Activated T-cell treated with anti-CD3 and anti-CD28 coated beads, Interleukin-2, amount 50 U/mL, for 48 hours (primary cell): Measurements from ENCODE around the gene HOXB7.

ENCODE experiments used
- DNase-seq, 2 experiments: peaks; one replicate each; pipeline ENCODE4 v3.0.0-alpha.2; 2020

The HOXB7 gene

GRCh38 chr17:48636177-48637018 is 25.6 kb upstream of the HOXB7 start:
- peak; percentile 92 to 93 for DNase-seq

- no peak for DNase-seq
Observed at GRCh38 chr17:48634493-48635208, 23.8 kb upstream of the HOXB7 start.

DNA sequence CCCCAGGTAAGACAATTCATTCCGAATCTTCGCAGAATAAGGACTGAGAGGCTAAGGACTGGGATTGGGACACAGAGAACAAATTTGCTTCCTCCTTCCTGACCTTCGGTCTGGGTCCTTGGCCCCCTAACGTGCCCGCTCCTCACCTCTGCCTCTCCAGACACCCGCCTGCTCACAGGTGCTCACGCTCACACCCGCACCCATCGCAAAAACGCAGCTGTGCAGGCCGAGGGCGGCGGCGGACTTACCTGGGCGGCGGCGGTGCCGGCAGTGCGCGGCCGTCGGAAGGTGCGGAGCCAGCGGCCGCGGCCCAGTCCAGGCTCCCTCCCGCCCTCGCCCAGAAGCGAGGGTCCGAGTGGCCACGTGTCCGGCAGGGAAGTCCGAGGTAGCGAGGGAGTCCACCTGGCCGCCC is 22.5 kb upstream of the HOXB7 start:
- peak in 1 of 2 experiments; percentile 22 for DNase-seq

DNA sequence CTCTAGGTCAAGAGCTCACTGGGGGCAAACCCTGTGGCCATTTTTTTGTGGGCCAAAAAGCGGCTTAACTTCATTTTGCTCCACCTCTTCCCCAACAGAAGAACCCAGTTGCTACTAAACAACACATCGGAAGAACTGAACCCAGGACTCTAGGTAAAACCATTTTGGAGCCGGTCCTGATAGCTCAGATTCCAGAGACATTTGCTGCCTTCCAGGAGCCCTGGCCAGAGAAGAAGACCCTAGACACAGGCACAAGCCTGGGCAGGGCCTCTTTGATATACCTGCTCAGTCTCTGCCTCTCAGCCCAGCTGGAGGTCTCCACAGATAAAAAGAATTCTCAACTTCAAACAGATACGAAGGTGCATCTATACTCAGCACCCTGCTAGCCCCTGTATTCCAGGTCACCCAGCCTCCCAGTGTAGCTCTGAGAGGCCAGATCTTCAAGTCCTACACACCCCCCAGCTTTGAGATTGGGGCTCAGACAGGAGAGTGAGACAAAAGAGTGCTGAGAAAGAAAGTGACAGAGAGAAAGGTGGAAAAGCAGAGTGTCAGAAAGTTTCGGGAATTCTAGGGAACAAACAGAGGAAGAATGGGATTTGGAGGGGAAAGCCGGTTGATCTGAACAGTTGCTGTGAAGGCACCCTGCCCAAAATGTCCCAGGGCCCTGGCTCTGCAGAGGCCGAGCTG is 21.9 kb upstream of the HOXB7 start:
- no peak for DNase-seq

DNA sequence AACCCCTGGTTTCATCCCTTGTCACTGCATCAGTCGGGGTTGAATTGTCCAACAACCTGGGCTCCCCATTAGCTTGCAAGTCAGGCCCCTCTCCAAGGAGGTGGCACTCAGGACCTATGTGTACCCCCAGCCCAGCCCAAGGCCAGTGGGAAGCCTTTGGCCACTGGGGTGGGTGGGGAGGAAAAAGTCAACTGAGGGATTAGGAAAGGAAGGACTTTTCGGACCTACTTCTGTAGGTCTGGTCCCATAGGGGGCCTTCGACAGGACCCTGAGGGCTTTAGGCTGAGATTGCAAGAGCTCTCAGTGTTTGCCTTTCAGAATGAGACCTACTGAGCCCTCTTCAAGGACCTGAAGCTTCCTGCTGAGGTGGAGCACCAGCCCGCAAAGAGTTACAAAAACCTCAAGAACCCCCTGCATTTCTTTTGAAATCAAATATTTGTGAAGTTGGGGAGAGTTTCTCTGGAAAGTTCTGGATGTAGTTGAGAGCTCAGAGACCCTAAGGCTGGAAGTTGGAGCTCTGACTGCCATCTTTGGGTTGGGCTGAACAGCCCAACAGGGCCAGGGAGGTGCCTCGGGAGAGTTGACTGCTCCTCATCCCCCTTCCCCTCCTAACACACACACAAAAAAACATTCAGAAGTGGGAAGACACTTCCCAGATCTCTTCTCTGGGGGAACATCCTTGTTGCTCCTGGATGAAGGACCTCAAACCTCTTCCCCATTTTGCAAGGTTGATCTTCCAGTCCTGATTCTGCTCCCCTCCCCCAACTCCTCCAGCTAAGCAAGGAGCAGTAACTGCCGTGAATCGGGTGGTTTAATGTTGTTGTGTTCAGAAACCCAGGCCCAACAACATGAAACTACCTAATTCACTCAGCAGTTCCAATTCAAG is 21.1 kb upstream of the HOXB7 start:
- DNase-seq, result peak in 1 of 2 experiments; percentile 14

DNA sequence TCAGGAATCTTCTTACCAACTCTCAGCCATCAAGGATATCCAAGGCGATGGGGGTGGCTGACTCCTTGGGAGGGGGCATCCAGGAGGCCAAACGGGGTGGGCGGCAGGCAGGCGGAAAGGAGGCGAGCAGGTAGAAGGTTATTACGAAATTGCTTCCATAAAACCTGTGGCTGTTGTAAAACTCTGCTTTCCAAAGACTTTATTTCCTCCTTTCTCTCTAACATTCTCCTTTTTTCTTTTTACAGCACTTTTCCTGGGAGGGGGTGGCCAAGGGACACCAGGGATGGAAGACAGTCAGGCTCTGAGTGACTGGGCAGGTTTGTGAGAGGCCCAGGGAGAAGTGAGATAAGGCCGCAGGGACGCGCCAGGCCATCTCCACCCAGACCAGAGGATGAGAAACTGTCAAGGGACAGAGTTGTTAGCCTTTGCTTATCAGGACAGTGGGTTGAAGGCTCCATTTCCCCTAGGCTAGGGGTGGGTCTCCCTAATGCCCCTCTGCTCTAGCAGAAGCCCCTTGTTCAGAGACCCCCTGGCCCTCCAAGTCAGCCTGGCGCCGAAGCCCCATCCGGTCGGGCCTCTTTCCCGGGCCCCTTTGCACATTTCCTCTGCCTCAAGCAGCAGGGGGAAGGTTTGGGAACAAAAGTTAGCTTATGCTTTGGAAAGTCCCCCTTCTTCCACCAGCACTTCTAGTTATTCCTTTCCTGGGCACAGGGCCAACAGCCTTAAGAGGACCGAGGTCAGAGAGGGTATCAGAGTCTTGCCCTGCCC is 20.3 kb upstream of the HOXB7 start:
- DNase-seq, result peak in 1 of 2 experiments; percentile 16

- no peak for DNase-seq
Observed at GRCh38 chr17:48630009-48630924, 19.4 kb upstream of the HOXB7 start.

DNA sequence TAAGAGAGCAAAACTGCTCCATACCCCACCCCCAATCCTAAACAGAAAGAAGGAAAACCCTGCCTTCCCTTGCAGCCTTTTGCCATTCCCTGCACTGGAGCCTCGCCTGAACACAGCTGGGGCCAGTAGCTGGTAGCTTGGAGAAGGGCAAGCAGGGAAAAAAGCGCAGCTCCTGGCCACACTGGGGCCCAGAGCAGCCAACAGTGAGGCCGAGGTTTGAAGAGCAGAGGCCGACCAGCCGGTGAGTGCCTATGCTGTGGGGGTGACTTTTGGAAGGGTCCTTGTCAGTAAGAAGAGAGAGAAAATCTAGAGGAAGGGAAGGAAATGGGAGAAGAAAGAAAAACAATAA is 18.6 kb upstream of the HOXB7 start:
- DNase-seq, result no peak

- no peak for DNase-seq
Observed at GRCh38 chr17:48628649-48629410, 18.0 kb upstream of the HOXB7 start.

DNA sequence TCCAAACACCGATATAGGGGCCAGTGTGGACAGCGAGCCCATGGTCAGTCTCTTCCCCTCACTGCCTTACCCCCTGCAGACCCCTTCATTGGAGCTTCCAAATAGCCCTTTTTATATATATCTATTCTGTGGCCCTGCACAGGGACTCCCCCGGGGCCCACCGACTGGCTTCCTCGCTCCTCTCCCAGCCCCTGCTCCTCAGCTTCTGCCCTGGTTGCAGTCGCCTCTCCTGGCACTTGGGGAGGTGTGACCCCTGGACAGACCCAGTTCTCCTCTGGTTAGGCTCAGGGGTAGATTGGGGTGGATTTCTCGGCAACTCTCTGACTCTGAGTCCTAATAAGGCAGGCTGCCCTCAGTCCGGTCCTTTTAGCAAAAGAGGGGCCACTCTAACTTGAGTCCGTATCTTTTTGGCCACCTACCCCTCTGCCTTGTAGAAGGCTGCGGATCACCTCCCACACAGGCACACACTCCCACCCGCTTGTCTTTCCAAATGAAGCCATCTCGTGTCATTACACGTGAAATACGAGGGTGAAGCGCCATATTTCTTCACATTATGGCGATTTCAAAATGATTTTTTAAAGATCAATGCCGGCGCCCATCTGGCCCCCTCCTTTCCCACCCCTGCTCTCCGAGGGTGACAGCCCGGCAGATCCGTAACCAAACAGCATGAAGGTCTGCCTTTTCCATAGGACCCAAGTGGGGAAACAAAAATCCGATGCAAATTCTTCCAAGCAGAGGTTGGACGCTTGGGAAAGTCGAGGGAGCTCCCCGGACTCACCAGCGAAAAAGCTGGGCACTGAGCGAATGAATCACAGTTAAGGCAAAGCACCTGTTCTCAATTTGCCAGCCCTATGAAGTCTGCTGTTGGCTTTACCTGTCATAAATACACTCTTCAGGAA is 17.1 kb upstream of the HOXB7 start:
- DNase-seq, result no peak

DNA sequence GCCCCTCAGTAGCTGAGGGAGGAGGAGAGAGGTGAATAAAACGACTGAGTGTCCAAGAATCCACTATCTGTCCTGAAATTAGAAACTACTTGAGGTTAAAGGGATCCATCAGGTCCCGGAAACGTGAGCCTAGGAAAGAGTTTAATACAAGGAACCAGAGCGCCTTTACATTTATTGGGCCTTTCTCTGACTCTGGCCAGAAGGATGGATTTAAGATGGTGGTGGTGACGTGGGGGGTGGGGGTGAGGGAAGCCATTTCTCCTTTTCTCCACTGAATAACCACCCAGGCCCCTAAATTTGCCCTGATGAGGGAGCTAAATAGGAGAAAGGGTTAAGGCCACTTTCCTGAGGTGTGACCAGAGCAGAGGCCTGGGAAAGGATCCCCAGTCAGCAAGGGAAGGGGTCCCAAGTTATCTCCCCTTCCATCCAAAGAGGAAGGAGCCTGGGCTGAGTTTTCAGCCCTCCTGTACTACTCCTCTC is 16.3 kb upstream of the HOXB7 start:
- DNase-seq, result no peak

DNA sequence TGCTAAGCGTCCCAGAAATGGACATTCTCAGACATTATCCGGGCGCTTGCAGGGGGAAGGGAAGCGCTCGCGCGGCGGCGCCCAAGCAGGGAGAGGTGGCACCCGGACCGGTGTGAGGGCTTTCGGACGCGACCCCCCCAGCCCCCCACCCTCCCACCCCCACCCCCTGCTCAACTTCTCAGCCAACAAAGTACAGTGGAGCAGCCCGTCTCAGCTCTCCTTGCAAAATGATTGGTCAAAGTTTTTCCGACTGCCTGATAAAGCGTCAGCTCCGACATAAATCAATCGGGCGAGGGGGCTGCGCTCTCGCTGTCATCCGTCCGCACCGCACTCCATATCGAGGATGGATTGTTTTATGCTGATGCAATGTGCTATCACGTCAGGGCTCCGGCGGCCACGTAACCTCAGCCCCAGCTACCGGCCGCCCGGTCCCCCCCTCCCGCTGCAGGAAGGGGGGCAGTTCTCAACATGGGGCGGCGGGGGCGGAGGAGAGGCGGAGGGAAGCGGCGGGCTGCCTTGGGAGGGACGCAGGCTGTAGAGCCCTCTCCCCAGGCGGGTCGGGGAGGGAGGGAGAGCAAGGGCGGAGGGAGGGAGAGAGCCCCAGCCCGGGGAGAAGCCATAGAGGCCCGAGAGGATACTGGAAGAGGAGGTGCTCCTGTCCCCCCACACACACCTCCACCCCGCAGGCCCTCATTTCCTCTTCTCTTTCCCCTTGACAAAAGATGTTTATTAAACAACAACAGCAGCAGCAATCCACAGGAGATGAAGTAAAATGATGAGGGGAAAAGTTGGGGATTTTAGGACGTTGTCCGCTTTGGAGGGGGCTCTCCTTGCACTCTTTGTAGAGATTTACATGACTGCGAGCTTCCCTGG is 15.7 kb upstream of the HOXB7 start, which contains the start of gene HOXB9:
HOXB9 (minus strand) TSS at position 114 of the 873 bp plus-strand sequence; CDS start at position 25, 89 bp downstream.
- peak in 1 of 2 experiments; percentile 64 for DNase-seq

DNA sequence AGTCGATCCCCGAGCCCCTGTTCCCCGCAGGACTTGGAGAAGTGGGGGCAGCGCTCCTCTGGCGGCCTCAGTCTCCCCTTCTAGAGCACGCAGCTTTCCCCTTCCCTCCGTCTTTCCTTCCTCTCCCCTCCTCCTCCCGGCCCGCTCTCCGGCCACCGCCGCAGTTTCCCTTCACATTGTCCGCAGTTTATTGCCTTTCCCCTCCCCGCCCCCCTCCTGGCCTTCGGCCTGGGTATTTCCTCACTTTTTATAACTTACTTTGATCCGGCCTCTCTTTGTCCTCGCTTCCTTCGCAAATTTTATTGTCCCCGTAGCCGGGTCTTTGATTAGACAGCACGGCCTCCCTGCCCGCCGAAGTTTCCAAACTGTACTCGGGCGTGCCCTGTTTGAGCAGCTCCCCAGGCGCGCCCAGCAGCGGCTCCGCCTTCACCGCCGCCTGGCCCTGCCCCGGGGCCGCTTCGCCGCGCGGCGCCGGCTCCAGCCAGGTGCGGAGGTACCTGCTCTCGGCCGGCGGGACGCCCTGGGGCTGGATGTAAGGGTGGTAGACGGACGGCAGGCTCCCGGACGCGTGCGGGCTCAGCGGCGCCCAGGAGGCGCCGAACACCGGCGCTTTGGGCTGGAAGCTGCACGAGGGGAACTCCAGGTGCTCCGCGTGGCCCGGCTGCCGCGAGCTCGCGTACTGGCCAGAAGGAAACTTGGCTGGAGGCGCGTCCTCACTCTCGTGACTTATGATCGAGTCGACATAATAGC is 14.9 kb upstream of the HOXB7 start:
- DNase-seq, result peak; percentile 64 to 71

DNA sequence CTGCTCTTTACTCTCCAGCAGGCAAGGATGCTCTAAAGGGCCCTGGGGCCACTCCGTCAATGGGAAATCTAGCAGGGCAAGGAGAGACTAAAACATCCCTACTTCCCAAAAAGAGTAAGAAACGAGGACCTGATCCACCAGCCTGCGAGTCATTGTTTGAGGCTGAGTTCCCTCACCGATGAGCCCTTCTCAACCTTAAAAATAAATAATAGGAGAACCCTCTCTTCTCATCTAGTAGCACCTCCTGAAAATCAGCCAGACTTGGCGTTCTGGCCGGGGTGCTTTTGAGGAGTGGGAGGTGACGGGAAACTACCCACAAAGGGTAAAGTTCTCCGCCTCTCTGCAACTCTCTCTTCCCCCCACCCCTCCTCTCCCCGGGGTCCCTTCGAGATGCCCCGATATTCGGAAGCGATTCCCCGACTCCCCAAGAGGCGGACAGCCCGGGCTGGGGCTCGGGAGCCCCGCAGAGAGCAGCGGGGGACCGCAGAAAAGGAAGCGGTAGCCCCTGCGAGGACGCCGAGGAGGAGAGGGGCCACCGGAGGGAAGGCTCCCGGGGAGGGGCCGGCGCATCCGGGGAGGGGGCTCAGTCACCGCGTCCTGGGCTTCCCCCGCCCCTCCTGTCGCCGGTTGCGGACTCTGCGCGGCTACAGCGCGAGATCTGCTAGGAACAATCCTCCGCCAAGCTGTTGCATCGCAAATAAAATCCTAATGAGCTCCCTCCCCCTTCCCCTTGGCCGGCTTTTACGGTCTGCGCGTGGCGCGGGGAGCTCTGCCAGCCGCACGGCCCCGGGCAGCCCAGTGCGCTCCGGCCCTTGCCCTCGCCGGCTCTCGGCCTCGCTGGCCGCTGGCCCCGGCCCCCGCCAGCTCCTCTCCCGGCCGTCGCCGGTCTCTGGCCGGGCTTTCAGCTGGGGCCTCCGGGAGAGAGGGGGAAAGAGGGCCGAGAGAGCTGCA is 14.0 kb upstream of the HOXB7 start:
- DNase-seq, result no peak

GRCh38 chr17:48624118-48624517 is 13.3 kb upstream of the HOXB7 start:
- no peak for DNase-seq
